ENCODE measurements around the gene MTMR1. TPM values are rescaled to one million over a fixed set of nuclear protein-coding genes. Genes with fewer than 3 reads are reported as not detected.

MTMR1 gene
- total RNA-seq, 4 donors from 2014 or later, result 17.3 to 26.1 (median 21.5) TPM

DNA sequence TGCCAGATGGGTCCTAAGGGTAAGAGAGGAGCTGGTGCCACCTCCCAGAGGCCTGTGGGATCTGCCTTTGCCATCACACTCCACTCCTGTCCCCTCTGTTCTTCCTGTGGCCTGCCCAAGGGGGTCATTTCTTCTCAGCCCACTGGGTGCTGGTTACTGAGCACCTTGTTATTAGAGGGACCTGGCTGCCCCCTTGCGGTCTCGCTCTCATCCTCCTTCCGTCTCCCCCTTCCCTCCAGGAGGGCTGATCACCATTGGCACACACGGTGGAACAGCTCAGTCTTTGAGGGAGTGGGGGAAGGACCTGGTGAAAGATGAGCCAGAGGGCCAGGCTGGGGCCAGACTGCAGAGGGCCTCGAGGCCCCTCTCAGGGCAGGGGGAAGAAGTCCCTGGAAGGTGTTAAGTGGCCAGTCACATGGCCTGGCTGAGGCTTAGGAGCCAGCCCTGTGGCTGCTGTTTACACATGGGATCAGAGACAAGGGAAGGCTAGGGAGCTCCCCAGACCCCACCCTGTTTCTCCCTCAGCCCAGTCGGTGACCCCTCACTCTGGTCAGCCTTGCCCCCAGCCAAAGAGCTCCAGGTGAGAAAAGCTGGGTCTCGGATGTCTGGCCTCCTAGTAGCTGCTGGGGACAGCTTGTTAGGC, 68.1 kb downstream of the MTMR1 start:
- TF ChIP-seq, protein P1, sequence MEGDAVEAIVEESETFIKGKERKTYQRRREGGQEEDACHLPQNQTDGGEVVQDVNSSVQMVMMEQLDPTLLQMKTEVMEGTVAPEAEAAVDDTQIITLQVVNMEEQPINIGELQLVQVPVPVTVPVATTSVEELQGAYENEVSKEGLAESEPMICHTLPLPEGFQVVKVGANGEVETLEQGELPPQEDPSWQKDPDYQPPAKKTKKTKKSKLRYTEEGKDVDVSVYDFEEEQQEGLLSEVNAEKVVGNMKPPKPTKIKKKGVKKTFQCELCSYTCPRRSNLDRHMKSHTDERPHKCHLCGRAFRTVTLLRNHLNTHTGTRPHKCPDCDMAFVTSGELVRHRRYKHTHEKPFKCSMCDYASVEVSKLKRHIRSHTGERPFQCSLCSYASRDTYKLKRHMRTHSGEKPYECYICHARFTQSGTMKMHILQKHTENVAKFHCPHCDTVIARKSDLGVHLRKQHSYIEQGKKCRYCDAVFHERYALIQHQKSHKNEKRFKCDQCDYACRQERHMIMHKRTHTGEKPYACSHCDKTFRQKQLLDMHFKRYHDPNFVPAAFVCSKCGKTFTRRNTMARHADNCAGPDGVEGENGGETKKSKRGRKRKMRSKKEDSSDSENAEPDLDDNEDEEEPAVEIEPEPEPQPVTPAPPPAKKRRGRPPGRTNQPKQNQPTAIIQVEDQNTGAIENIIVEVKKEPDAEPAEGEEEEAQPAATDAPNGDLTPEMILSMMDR (IDR thresholded peaks at IDR 0.05), result no peak
- TF ChIP-seq POLR2AphosphoS5 (IDR thresholded peaks at IDR 0.05) (no peak), POLR2A (IDR thresholded peaks at IDR 0.05) (no peak), EP300 (IDR thresholded peaks at IDR 0.05) (no peak)
- Histone ChIP-seq H3K27ac (no peak overlapping the region), H3K4me3 (no peak overlapping the region), H3K27me3 (no peaks in the 10 kb centered on the region), H3K4me1 (no peaks in the 10 kb centered on the region), H3K36me3 (peaks cover 0 to 37% of the 10 kb centered on the region in 2 donors), H3K9me3 (no peaks in the 10 kb centered on the region)
- WGBS, 2 donors (ENCODE audit: low coverage in 1 of 2), result no CpG with 5 or more reads among the region's 7 CpGs
- peak; percentile 19 for ATAC-seq

DNA sequence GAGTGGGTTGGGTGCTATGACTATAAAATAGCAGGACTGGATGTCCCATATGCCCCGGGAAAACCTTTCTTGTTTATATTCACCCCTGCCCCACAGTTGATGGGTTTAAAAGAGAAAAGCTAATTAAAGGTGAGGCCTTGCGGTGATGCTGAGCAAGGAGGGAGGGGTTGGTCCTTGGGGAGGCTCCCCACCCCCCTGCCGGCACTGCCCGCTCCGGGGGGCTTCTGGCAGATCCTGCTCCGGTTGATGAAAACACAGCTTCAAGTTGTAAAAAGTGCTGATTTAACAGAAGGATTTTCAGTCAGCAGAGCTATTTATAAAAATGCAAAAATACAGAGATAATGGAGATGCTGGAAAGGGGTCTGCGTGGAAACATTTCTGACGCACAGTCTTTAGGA, 68.6 kb downstream of the MTMR1 start:
- H3K9me3 ChIP-seq, result no peaks in the 10 kb centered on the region

DNA sequence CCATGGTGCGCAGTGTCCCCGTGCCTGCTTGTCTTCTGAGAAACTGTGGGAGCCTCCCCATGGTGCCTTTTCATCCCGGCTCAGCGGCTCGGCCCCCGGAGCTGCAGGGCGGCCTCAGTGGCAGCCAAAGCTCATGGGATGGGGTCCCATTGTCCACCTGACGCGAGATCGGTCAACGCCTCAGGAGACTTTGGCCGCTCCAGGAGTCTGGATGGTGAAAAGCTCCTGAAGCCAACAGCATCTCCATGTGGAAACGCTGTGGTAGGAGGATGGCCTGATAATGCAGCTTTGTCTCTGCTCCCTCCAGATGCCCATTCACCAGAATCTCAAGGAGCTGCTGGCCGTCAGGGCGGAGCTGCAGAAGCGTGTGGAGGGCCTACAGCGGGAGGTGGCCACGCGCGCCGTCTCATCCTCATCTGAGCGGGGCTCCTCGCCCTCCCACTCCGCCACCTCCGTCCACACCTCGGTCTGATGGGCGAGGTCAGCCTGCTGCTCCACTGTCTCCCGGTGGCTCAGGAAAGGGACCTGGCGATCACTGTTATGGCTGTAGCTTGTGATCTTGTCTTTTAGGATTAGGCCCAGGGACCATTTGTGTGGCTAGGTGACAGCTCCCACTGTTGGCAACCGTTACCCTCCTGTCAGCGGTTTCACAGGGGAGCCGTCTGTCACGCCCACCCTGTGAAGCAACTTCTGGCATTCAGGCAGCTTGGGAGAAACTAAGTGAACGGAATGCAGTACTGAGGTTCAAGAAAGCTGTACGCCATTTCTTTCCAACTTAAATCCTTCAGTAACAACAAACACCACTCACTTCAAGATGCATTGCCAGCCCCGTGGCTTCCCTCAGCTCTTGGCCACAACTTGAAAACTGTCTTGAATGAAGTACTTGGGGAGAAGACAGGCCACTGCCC, 69.3 kb downstream of the MTMR1 start:
- H3K27me3 ChIP-seq, result no peaks in the 10 kb centered on the region
- TF ChIP-seq POLR2A (IDR thresholded peaks at IDR 0.05) (no peak), EP300 (IDR thresholded peaks at IDR 0.05) (no peak), POLR2AphosphoS5 (IDR thresholded peaks at IDR 0.05) (no peak)
- TF ChIP-seq, protein P1 (IDR thresholded peaks at IDR 0.05), result no peak
- no peaks in the 10 kb centered on the region for H3K9me3 ChIP-seq
- H3K27ac ChIP-seq, result no peak overlapping the region
- no peak overlapping the region for H3K4me3 ChIP-seq
- peaks cover 0 to 5% (median 0%) of the 10 kb centered on the region in 3 donors for H3K4me1 ChIP-seq
- peaks cover 0 to 25% of the 10 kb centered on the region in 2 donors for H3K36me3 ChIP-seq
- ATAC-seq, result no peak
- WGBS, 2 donors (ENCODE audit: low coverage in 1 of 2), result 71% methylated on average over 9 of the region's 36 CpGs; no CpG with 5 or more reads in 1 of the 2 donors

More for the DNA sequence above, 68.6 kb downstream of the MTMR1 start:
- no peak for TF ChIP-seq POLR2AphosphoS5 (IDR thresholded peaks at IDR 0.05)
- TF ChIP-seq, protein P1 (IDR thresholded peaks at IDR 0.05), result no peak
- no peak for TF ChIP-seq EP300 (IDR thresholded peaks at IDR 0.05)
- TF ChIP-seq POLR2A (IDR thresholded peaks at IDR 0.05), result no peak
- peaks cover 0 to 32% of the 10 kb centered on the region in 2 donors for H3K36me3 ChIP-seq
- H3K4me1 ChIP-seq, result no peaks in the 10 kb centered on the region
- ATAC-seq, result no peak
- H3K4me3 ChIP-seq, result no peak overlapping the region
- no CpG with 5 or more reads among the region's 8 CpGs for WGBS, 2 donors (ENCODE audit: low coverage in 1 of 2)
- no peaks in the 10 kb centered on the region for H3K27me3 ChIP-seq
- H3K27ac ChIP-seq, result no peak overlapping the region

DNA sequence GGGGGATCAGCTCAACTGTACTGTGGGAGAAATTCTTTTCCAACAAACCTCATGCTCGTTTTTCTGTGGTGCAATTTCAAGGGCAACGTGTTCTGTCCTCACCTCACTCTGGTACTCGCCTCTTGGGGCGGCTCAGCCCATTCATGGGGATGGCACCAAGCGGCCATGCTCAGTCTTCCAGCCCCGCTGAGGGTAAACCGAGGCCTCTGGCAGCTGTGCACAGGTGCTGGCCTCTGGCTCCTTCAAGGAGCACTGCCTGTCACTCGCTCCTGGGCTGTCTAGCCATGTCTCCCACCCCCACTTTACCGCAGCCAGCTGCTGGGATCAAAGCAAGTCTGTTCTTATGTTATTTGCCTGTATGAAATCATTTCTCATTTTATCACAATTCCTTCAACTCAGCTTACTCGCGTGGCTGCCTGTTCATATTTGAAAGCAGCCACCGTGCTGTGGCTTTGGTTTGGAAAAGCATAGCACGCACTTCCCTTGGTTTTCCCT, 70.2 kb downstream of the MTMR1 start:
- TF ChIP-seq POLR2A (IDR thresholded peaks at IDR 0.05) (no peak), EP300 (IDR thresholded peaks at IDR 0.05) (no peak), POLR2AphosphoS5 (IDR thresholded peaks at IDR 0.05) (no peak)
- TF ChIP-seq, protein P1 (IDR thresholded peaks at IDR 0.05), result no peak
- Histone ChIP-seq H3K36me3 (peaks cover 0 to 23% of the 10 kb centered on the region in 2 donors), H3K27ac (no peak overlapping the region), H3K9me3 (no peaks in the 10 kb centered on the region), H3K4me1 (peaks cover 0 to 5% (median 0%) of the 10 kb centered on the region in 3 donors), H3K27me3 (no peaks in the 10 kb centered on the region), H3K4me3 (no peak overlapping the region)
- ATAC-seq, result no peak
- WGBS, 2 donors (ENCODE audit: low coverage in 1 of 2), result 45 to 50% methylated on average over 2 of the region's 13 CpGs
